ENCODE measurements around the gene PRR33. TPM values are rescaled to one million over a fixed set of nuclear protein-coding genes. Genes with fewer than 3 reads are reported as not detected.

The PRR33 gene
- polyA plus RNA-seq, 4 donors = 0.07 to 0.23 (median 0.14) TPM

DNA sequence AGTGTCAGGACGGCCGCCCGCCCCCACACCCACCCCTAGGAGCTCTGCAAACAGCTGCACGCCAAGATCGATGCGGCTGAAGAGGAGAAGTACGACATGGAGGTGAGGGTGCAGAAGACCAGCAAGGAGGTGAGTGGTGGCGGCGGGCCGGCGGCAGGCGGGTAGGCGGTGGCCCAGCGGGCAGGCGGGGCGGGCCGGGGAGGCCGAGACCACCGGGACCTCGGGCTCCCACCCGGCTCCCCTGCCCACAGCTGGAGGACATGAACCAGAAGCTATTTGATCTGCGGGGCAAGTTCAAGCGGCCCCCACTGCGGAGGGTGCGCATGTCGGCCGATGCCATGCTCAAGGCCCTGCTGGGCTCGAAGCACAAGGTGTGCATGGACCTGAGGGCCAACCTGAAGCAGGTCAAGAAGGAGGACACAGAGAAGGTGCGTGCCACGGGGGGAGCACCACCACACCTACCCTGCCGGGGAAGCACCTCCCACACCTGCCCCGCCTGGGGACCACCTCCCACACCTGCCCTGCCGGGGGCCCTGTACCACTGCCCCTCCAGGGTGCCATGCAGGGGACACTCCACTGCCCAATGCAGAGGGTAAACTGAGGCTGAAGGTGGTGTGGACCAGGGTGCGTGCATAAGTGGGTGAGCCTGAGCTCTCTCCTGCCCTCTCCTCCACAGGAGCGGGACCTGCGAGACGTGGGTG lies 50.8 kb downstream of the PRR33 start:
- no peak for DNase-seq (ENCODE audit: low read depth in 4 of 4, low spot score in 3 of 4)

GRCh38 chr11:1839924-1840779 lies 51.5 kb downstream of the PRR33 start:
- no peak for DNase-seq (ENCODE audit: low read depth in 4 of 4, low spot score in 3 of 4)

DNA sequence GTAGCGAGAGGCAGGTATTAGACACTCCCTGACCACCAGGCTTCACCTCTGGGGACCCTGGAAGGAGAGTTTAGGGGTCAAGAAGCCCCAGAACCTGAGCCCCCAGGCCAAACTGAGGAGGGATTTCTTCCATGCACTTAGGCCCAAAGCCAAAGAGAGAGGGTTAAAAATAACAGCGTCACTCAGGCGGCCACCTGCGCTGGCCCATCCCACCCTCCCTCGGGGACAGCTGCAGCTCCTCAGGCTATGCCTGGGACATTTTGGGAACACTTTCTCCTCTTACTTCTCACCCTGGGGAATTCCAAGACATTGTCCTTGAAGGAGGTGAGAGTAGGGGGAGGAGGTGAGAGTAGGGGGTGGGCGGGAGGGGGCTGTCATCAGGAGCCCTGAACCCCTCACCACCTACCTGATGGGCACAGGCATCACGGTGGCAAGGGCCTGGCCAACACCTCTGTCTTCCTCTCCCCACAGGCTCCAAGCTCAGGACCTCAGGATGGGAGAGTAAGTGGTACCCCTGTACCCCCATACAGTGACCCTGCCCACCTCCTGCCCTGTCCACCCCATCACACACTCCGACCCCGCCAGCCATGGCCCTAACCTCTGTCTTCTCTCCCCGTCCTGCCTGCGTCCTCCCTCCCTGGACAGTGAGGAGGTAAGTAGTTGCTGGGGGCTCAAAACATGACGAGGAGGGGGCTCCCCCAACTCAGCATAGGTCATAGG lies 52.3 kb downstream of the PRR33 start:
- no peak for DNase-seq (ENCODE audit: low read depth in 4 of 4, low spot score in 3 of 4)

- DNase-seq (ENCODE audit: low read depth in 4 of 4, low spot score in 3 of 4) = no peak
Observed at GRCh38 chr11:1838426-1839144, 53.1 kb downstream of the PRR33 start, which contains the start of gene TNNI2. TNNI2 (plus strand) TSS chr11:1838981; CDS start chr11:1839697, 716 bp downstream.

Other genes with a start within 250 kb of the PRR33 start
- under 1 TPM in 1 of 4 donors, not detected in 3; 0.14 TPM for gene KRTAP5-6, start 194.7 kb downstream of the PRR33 start, polyA plus RNA-seq (ENCODE audit: insufficient read length in 4 of 4)
- gene IFITM10, start 141.3 kb downstream of the PRR33 start, polyA plus RNA-seq (ENCODE audit: insufficient read length in 4 of 4) = under 1 TPM; 0.10 to 0.39 (median 0.21) TPM
- 100 to 1,000 TPM; 226 to 306 (median 234) TPM for gene CTSD, start 128.0 kb downstream of the PRR33 start, polyA plus RNA-seq (ENCODE audit: insufficient read length in 4 of 4)
- under 1 TPM in 3 of 4 donors, not detected in 1; 0.15 to 0.69 (median 0.39) TPM for gene SYT8, start 56.9 kb downstream of the PRR33 start, polyA plus RNA-seq (ENCODE audit: insufficient read length in 4 of 4)
- gene TNNI2, start 52.9 kb downstream of the PRR33 start, polyA plus RNA-seq (ENCODE audit: insufficient read length in 4 of 4) = under 1 TPM; 0.30 to 0.77 (median 0.49) TPM
- 1 to 10 TPM; 5.0 to 8.9 (median 6.4) TPM for gene LSP1, start 38.8 kb downstream of the PRR33 start, polyA plus RNA-seq (ENCODE audit: insufficient read length in 4 of 4)
- 10 to 100 TPM in 2 of 4 donors, 1 to 10 TPM in 2; 5.9 to 15.3 (median 8.8) TPM for gene TNNT3, start 27.8 kb upstream of the PRR33 start, polyA plus RNA-seq (ENCODE audit: insufficient read length in 4 of 4)
- gene MRPL23, start 55.4 kb upstream of the PRR33 start, polyA plus RNA-seq (ENCODE audit: insufficient read length in 4 of 4) = 10 to 100 TPM; 49.5 to 76.5 (median 54.2) TPM
- 1,000 to 10,000 TPM; 2,958 to 3,802 (median 3,161) TPM for gene H19, start 105.9 kb upstream of the PRR33 start, polyA plus RNA-seq (ENCODE audit: insufficient read length in 4 of 4)
- gene IGF2, start 247.5 kb upstream of the PRR33 start, polyA plus RNA-seq (ENCODE audit: insufficient read length in 4 of 4) = 100 to 1,000 TPM; 761 to 994 (median 807) TPM

Measured in right renal pelvis (tissue), 4 donors.